ENCODE data around the gene PCDHGC5.

Gene PCDHGC5

GRCh38 chr5:141516672-141517025 lies 27.8 kb downstream of the PCDHGC5 start:
- TF ChIP-seq CTCF (IDR thresholded peaks at IDR 0.05; ENCODE audit: control insufficient read depth, extremely low read depth, insufficient read depth): no peak
- no peak overlapping the region for H3K4me3 ChIP-seq (ENCODE audit: low read depth, low read length)
- no peak for DNase-seq (ENCODE audit: low read depth)

GRCh38 chr5:141517312-141517711 lies 28.4 kb downstream of the PCDHGC5 start:
- no peak for TF ChIP-seq CTCF (IDR thresholded peaks at IDR 0.05; ENCODE audit: control insufficient read depth, extremely low read depth, insufficient read depth)
- no peak for DNase-seq (ENCODE audit: low read depth)
- H3K4me3 ChIP-seq (ENCODE audit: low read depth, low read length): no peak overlapping the region

- H3K4me3 ChIP-seq (ENCODE audit: low read depth, low read length): no peak overlapping the region
- no peak for TF ChIP-seq CTCF (IDR thresholded peaks at IDR 0.05; ENCODE audit: control insufficient read depth, extremely low read depth, insufficient read depth)
- no peak for DNase-seq (ENCODE audit: low read depth)
Observed at GRCh38 chr5:141517880-141518617, 29.2 kb downstream of the PCDHGC5 start.

GRCh38 chr5:141518618-141519015 lies 29.7 kb downstream of the PCDHGC5 start:
- H3K4me3 ChIP-seq (ENCODE audit: low read depth, low read length): no peak overlapping the region
- no peak for DNase-seq (ENCODE audit: low read depth)
- no peak for TF ChIP-seq CTCF (IDR thresholded peaks at IDR 0.05; ENCODE audit: control insufficient read depth, extremely low read depth, insufficient read depth)

- no peak for TF ChIP-seq CTCF (IDR thresholded peaks at IDR 0.05; ENCODE audit: control insufficient read depth, extremely low read depth, insufficient read depth)
- H3K4me3 ChIP-seq (ENCODE audit: low read depth, low read length): no peak overlapping the region
Observed at GRCh38 chr5:141519605-141520565, 31.0 kb downstream of the PCDHGC5 start.

GRCh38 chr5:141521244-141521781 lies 32.4 kb downstream of the PCDHGC5 start:
- H3K4me3 ChIP-seq (ENCODE audit: low read depth, low read length): no peak overlapping the region
- no peak for TF ChIP-seq CTCF (IDR thresholded peaks at IDR 0.05; ENCODE audit: control insufficient read depth, extremely low read depth, insufficient read depth)
- DNase-seq (ENCODE audit: low read depth): no peak

More at GRCh38 chr5:141519605-141520565, 31.0 kb downstream of the PCDHGC5 start:
- no peak for DNase-seq (ENCODE audit: low read depth)
